T-helper 1 cell treated with Interleukin-12 subunit alpha and Interleukin-12 subunit beta and Interleukin-4 antibody, amounts not matched to agents 30 ng/mL and 1 ng/mL, for 36 hours (primary cell): Measurements from ENCODE around the gene PTGDR2. TPM values are rescaled to one million over a fixed set of nuclear protein-coding genes. Genes with fewer than 3 reads are reported as not detected.

Source experiments
- intact Hi-C: fragments of 100-400 bp; cut with micrococcal nuclease; formaldehyde crosslinking; loops from one replicate; pipeline ENCODE4 v1.15.1; 2024
- total RNA-seq: library from RNA; stranded (reverse); gene quantifications from 2 replicates; pipeline ENCODE4 v1.2.3, GENCODE V29; 2022

PTGDR2 gene
- total RNA-seq, 1 donor from 2014 or later: 0.34 TPM

DNA sequence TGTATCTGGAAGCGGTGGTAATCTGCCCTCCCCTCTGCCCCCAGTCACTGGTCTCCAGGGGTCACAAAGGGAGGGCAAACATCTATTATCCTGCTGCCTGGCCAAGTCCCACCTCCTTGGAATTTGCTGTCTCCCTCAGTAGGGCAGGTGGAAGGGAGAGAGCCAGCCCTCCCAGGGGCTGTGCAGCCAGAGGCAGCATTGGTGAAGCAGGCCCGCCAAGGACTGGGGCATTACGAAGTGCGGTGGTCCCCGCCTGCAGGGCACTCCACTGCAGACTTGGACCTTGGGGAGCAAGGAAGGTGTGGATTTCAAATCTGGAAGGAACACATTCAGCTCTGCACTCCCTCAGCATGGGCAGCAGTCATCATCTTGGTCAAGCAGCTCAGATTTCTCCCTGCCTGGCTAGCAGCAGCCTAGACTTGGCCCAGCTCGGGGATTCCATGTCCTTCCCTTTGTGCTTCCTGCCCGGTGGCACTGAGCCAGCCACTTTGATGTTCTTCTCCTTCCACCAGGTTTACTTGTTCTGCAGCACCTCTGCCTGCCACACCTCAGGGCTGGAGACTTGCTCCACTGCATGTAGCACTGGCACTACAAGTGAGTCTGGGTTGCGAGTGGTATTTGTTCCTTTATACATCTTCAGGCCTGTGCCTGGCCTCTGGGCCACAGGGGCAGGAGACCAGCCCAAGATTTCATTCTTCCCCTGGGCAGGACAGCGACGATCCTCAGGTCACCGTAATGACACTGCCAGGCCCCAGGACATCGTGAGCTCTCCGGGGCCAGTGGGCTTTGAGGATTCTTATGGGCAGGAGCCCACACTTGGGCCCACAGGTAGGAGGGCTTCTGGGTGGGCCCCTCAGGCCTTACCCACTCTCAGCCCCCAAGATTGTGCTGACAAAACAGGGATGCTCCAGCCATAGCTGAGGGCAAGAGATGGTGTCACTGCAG lies 18.9 kb upstream of the PTGDR2 start:
- intact Hi-C loops: no loop called here

DNA sequence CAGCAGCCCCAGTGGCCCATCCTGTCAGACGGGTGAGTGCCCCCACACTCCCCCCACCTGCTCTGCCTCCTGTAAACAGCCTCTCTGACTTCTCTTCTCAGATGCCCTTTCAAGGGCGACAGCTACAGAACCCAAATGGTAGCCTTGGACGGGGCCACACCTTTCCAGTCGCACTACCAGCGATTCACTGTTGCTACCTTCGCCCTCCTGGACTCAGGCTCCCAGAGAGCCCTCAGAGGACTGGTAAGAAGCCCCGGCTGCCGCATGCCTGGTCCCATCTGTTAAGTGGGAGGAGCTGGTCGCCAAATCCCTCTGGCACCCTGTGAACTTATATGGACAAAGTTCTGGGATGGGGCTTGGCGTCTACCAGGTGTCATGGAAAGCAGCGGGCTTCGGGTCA lies 17.8 kb upstream of the PTGDR2 start:
- intact Hi-C loops: no loop called here

- intact Hi-C loops: no loop called here
These were observed 17.3 kb upstream of the PTGDR2 start for GRCh38 chr11:60872961-60873524.

DNA sequence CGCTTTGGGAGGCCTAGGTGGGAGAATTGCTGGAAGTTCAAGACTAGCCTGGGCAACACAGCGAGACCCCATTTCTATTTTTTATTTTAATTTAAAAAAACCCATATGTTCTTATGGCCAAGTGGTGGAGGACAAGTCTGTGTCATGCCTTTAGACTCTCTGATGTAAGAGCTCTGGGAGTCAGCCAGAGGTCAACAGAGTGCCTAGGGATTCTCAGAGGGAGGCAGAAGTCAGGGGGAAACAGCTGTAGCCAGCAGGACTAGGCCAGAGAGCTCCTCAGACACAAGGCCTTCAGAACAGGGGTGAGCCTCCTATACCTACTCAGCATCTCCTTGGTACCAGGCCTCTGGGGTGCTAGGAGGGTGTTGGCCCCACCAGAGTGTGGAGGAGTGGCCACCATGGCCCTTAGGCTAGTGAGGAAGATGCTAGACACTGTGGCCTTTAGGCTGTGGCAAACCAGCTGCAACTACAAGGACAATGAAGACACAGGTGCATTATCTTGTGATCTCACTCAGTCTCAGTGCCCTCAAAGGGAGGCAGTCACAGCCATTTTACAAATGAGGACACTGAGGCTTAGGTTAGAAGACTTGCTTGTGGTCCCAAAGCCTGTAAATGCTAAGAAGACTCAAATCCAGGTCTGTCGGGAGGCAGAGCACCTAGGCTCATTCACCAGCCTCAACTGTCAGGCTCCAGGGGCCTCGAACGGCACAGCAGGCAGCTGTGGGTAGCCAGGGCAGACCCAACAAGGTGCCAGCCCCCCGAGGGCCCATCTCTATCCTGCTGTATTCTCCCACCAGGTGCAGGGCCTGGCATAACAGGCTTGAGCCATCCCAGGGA lies 16.6 kb upstream of the PTGDR2 start:
- intact Hi-C loops: no loop called here

DNA sequence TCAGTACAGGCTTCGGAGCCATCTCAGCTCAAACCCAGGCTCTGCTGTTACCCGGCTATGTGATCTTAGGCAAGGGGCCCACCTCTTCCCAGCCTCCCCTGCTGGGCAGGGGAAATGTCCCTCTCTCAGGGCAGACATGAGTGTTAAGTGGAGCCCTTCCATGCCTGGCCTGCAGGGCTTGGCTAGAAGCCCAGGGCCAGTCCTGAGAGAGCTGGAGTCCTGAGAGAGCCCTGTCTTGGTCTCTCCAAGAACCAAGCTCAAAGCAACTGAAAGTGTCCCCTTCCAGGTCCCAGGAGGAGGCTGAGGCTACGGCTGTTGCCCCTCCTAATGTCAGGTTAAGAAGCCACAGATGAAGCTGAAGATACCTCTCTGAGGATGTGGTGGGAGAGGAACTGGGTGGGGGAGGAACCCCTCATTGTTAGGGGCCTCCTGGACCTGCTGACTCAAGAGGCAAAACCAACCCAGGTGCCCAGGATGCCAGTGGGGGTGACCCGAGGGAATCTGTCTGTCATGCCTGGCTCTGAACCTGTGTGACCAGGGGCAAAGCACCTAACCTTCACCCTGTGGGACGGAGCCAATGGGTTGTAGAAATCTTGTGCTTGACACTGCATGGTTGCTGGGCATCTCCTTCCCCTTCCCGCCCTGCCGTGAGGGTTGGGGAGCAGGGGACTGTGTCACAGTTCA lies 15.8 kb upstream of the PTGDR2 start:
- intact Hi-C loops: no loop called here

DNA sequence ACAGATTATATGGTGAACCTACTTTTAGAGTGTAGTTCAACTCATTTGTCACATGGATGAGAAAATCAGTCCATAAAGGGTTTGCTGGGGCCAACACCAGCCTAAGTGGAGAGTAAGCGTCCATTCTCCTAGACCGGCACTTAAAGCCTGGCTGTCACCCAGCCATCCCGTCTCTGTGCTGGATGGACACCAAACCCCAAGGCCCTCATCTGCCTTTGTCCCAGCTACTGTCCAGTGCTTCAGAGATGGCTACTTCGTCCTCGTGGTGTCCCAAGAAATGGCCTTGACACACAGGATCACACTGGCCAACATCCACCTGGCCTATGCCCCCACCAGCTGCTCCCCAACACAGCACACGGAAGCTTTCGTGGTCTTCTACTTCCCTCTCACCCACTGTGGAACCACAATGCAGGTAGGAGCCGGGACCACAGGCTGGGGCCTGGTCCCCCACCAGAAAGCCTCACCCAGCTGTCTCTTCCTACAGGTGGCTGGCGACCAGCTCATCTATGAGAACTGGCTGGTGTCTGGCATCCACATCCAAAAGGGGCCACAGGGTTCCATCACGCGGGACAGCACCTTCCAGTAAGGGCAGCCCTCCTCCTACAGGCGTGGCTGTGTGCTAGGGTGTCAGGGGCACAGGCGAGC lies 15.1 kb upstream of the PTGDR2 start:
- intact Hi-C loops: no loop called here

DNA sequence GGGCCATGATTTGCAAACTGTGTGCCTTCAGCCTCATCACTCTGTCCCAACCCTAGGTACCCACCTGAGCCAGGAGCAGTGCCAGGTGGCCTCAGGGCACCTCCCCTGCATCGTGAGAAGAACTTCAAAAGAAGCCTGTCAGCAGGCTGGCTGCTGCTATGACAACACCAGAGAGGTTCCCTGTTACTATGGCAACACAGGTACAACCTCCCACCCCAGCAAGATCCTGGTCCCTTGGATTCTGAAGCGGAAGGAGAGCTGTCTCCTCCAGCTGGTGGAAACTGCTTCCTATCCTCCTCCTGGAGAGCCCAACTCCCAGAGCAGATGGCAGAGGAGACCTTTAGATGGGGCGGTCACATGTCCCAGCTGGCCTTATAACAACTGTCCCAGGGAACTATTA lies 14.5 kb upstream of the PTGDR2 start:
- intact Hi-C loops: no loop called here

DNA sequence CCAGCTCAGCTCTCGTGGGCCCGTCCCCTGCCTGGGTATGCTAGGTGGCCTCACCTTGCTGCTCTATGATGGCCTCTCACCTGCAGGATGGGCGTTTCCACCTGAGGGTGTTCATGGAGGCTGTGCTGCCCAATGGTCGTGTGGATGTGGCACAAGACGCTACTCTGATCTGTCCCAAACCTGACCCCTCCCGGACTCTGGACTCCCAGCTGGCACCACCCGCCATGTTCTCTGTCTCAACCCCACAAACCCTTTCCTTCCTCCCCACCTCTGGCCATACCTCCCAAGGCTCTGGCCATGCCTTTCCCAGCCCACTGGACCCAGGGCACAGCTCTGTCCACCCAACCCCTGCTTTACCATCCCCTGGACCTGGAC lies 13.7 kb upstream of the PTGDR2 start:
- intact Hi-C loops: no loop called here

- intact Hi-C loops: no loop called here
These were observed 13.1 kb upstream of the PTGDR2 start for GRCh38 chr11:60868682-60869450.

- intact Hi-C loops: no loop called here
These were observed 12.3 kb upstream of the PTGDR2 start for GRCh38 chr11:60867871-60868681.

- intact Hi-C loops: no loop called here
These were observed 11.4 kb upstream of the PTGDR2 start, which contains the start of gene ZP1 for GRCh38 chr11:60866911-60867870. TSS of gene ZP1 (plus strand) at chr11:60867542. CDS start at chr11:60867562, 20 bp downstream.

GRCh38 chr11:60864856-60865513 lies 9.2 kb upstream of the PTGDR2 start:
- intact Hi-C loops: no loop called here

DNA sequence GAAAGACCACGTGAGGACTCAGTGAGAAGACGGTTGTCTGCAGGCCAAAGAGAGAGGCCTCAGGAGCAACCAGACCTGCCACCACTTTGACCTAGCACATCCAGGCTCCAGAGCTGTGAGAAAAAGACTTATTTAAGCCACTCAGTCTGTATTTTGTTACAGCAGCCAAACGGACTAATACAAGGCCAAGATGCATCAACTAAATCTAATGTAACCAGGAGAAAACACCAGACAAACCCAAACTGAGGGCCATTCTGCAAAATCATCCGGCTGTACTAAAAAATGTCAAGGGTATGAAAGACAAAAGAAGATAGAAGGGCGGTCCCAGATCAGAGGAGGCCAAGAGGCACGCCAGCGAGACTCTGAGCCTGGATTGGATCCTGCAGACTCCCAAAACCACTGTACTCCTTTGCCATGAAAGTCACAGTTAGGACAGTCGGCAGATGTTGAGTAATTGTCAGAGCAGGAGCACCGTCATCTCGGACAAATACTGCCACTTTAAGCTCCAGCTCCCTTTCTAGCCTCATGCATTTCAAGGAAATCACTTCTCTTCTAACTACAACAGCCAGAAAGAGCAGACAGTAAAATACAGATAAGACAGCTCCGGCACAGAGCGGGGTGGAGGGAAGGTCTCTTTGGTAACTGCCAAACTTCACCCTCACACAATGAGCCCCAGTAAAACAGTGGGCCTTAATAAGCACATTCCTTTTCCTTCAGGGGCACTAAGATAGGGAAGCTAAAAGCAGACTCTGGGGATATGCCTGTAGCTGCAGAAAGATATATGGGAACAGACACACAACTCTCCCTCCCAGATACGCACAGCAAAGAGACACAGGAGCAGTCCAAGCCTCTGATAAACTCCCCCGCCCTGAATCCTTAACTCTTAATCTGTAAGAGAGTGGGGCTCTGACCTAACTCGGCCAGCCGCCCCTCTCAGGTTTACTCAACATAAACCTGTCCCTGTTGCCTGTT lies 8.1 kb upstream of the PTGDR2 start:
- intact Hi-C loops: no loop called here

DNA sequence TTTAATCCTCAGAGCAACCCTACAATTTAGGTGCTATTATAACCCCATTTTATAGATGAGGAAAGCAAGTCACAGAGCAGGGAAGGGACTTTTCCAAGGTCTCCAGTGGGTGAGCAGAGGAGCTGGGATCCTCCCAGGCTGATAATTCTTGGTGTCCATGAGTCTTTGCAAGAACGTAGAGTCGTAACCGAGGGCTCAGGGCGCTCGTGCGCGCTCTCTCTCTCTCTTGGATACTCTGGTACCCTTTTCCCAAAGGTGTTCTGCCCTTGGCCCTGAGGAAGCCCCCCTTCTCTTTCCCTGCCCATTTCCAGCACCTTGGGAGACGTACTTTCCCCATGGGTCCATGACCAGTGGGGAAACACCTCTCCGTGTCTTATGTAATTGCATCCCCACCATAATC lies 6.4 kb upstream of the PTGDR2 start:
- intact Hi-C loops: no loop called here

GRCh38 chr11:60860943-60861342 lies 5.2 kb upstream of the PTGDR2 start:
- intact Hi-C loops: no loop called here

DNA sequence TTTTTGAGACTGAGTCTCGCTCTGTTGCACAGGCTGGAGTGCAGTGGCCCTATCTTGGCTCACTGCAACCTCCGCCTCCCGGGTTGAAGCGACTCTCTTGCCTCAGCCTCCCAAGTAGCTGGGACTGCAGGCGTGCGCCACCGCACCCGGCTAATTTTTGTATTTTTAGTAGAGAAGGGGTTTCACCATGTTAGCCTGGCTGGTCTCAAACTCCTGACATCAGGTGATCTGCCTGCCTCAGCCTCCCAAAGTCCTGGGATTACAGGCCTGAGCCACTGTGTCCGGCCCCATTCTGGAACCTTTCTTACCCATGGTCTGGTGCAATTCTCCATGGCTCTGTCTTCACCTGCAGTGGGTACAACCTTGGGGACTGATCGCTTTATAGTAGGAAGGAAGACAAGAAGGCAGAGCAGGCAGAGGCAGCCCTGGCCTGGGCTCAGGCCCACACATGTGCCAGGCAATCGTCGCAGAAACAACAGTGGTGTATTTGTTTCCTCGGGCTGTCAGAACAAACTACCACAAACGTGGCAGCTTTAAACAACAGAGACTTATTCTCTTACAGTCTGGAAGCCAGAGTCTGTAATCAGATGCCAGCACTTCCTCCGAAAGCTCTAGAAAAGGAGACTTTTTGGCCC lies 4.0 kb upstream of the PTGDR2 start:
- intact Hi-C loops: no loop called here
